ENCODE measurements around the gene SRL. TPM values are rescaled to one million over a fixed set of nuclear protein-coding genes. Genes with fewer than 3 reads are reported as not detected.
A peak's percentile ranks its signal among the peaks of the same experiment; 100 is the strongest.

SRL gene
- total and polyA plus RNA-seq, 2 of the 4 experiments (the other 2 are of a cell fraction), result under 0.01 to 0.14 TPM

- Histone ChIP-seq H3K9ac (ENCODE audit: low read depth, low read length) (no peak overlapping the region), H4K8ac (ENCODE audit: low read depth in 2 of 2, low read length in 2 of 2) (peak overlapping the region; percentile 83 to 86), H3K23ac (ENCODE audit: low read depth, low read length) (peak overlapping the region; percentile 83), H2AFZ (replicated peaks; ENCODE audit: low read length, poor library complexity) (peak overlapping the region; percentile 38), H4K91ac (ENCODE audit: insufficient read depth, low read depth, low read length) (peak overlapping the region; percentile 97), H3K27me3 (ENCODE audit: control insufficient read depth, insufficient read depth, low read length) (no peaks in the 10 kb centered on the region), H3K36me3 (ENCODE audit: control insufficient read depth, insufficient read depth, low read length) (no peaks in the 10 kb centered on the region), H3K4me2 (ENCODE audit: low read depth, low read length) (peak overlapping the region; percentile 32; the same call in 1 of the 2 replicates), H2BK15ac (ENCODE audit: low read depth, low read length) (peak overlapping the region; percentile 100), H3K56ac (ENCODE audit: extremely low read depth, insufficient read depth, low read length) (peak overlapping the region; percentile 41; the same call in 1 of the 2 replicates), H3K9me1 (ENCODE audit: insufficient read depth, low read length) (peaks cover 17% of the 10 kb centered on the region), H3K14ac (replicated peaks; ENCODE audit: low read depth, low read length) (peak overlapping the region; percentile 93), H2BK120ac (ENCODE audit: low read depth, low read length) (peak overlapping the region; percentile 96), H3K27ac (ENCODE audit: insufficient read depth, low read length) (peak overlapping the region; percentile 71), H2BK20ac (ENCODE audit: low read depth, low read length) (peak overlapping the region; percentile 99), H3K4me1 (ENCODE audit: control insufficient read depth, insufficient read depth, low read length) (peaks cover 30% of the 10 kb centered on the region), H3K18ac (ENCODE audit: low read depth, low read length) (peak overlapping the region; percentile 60), H4K5ac (ENCODE audit: low read depth, low read length) (peak overlapping the region; percentile 46), H2AK5ac (ENCODE audit: low read depth, low read length) (peak overlapping the region; percentile 95), H3K9me3 (ENCODE audit: control insufficient read depth, insufficient read depth, low read length) (no peaks in the 10 kb centered on the region), H3K4ac (ENCODE audit: low read depth, low read length) (peak overlapping the region; percentile 96), H2AK9ac (replicated peaks; ENCODE audit: low read depth, low read length, poor library complexity) (peak overlapping the region; percentile 76), H4K20me1 (ENCODE audit: insufficient read depth, low read length) (no peaks in the 10 kb centered on the region), H3K79me1 (ENCODE audit: low read depth in 1 of 2, low read length in 2 of 2) (peaks cover 0 to 7% of the 10 kb centered on the region in 2 experiments; a peak in 2 of 4 replicates), H3K4me3 (ENCODE audit: insufficient read depth, low read depth, low read length) (no peak overlapping the region), H2BK5ac (ENCODE audit: low read depth, low read length, poor library complexity, severe bottlenecking) (peak overlapping the region; percentile 95)
- dilution Hi-C loops (cut with HindIII; ENCODE audit: low sequenced_read_pairs, unreplicated experiment) (no loop called here), intact Hi-C loops (cut with micrococcal nuclease) (no loop called here), in situ Hi-C loops (cut with MboI; ENCODE audit: low sequenced_read_pairs) (no loop called here)
- no TSS peak for BruUV-seq (replicated peaks)
- TF ChIP-seq MXI1 (IDR thresholded peaks at IDR 0.05; ENCODE audit: borderline replicate concordance, low read depth, low read length) (no peak), RAD21 (IDR thresholded peaks at IDR 0.05; ENCODE audit: low read length) (no peak), FOS (IDR thresholded peaks at IDR 0.05; ENCODE audit: low read depth, low read length) (no peak), POLR2A (IDR thresholded peaks at IDR 0.05; ENCODE audit: low read depth, low read length) (no peak), SMC3 (IDR thresholded peaks at IDR 0.05; ENCODE audit: low read depth, low read length) (no peak), RCOR1 (IDR thresholded peaks at IDR 0.05; ENCODE audit: insufficient replicate concordance, low read length) (no peak), NFE2L2 (IDR thresholded peaks at IDR 0.05; ENCODE audit: low read depth, low read length) (no peak), RFX5 (IDR thresholded peaks at IDR 0.05; ENCODE audit: low read depth, low read length) (no peak), CEBPB (IDR thresholded peaks at IDR 0.05; ENCODE audit: low read depth, low read length) (no peak), CTCF (conservative IDR thresholded peaks at IDR 0.05; ENCODE audit: low read depth, low read length) (no peak), MAZ (IDR thresholded peaks at IDR 0.05; ENCODE audit: borderline replicate concordance, low read depth, low read length) (no peak), MAFK (IDR thresholded peaks at IDR 0.05; ENCODE audit: low read depth, low read length) (no peak), BHLHE40 (IDR thresholded peaks at IDR 0.05; ENCODE audit: low read depth, low read length) (no peak), CHD1 (IDR thresholded peaks at IDR 0.05; ENCODE audit: low read depth, low read length) (no peak), USF2 (IDR thresholded peaks at IDR 0.05; ENCODE audit: low read depth, low read length) (no peak)
- TF ChIP-seq, protein P1, sequence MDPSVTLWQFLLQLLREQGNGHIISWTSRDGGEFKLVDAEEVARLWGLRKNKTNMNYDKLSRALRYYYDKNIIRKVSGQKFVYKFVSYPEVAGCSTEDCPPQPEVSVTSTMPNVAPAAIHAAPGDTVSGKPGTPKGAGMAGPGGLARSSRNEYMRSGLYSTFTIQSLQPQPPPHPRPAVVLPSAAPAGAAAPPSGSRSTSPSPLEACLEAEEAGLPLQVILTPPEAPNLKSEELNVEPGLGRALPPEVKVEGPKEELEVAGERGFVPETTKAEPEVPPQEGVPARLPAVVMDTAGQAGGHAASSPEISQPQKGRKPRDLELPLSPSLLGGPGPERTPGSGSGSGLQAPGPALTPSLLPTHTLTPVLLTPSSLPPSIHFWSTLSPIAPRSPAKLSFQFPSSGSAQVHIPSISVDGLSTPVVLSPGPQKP (IDR thresholded peaks at IDR 0.05; ENCODE audit: borderline replicate concordance, low read depth, low read length), result no peak
- no peak for DNase-seq
- CTCF ChIA-PET, result interaction anchor here (1.8 kb wide), 1 partner anchor 40 kb away, joined by 12 read pairs; no protein-coding TSS in a partner anchor
- ATAC-seq (ENCODE audit: low read depth), result peak; percentile 3
- 73% methylated on average over 3 of the region's 6 CpGs; no CpG with 5 or more reads in 1 of the 2 experiments for WGBS, 2 experiments (ENCODE audit: extremely low coverage in 2 of 2, insufficient read length in 1 of 2)
- POLR2A ChIA-PET (ENCODE audit: unreplicated experiment), result no interaction called here
These were observed 28.1 kb downstream of the SRL start for GRCh38 chr16:4213737-4214136.
